Measurements from ENCODE around the gene AKT2. TPM values are rescaled to one million over a fixed set of nuclear protein-coding genes. Genes with fewer than 3 reads are reported as not detected.

The AKT2 gene
- total and polyA plus RNA-seq, 4 donors, result 24.8 to 131 (median 89.3) TPM

DNA sequence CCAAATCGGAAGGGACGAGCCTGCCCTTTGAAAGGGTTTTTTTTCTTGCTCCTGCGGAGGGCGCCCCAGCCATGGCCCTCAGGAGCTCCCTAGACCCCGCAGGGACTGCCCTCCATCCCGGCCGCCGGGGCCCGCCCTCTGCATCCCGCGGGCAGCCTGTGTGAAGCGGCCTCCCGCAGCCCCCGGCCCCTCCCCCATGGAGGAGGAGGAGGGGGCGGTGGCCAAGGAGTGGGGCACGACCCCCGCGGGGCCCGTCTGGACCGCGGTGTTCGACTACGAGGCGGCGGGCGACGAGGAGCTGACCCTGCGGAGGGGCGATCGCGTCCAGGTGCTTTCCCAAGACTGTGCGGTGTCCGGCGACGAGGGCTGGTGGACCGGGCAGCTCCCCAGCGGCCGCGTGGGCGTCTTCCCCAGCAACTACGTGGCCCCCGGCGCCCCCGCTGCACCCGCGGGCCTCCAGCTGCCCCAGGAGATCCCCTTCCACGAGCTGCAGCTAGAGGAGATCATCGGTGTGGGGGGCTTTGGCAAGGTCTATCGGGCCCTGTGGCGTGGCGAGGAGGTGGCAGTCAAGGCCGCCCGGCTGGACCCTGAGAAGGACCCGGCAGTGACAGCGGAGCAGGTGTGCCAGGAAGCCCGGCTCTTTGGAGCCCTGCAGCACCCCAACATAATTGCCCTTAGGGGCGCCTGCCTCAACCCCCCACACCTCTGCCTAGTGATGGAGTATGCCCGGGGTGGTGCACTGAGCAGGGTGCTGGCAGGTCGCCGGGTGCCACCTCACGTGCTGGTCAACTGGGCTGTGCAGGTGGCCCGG, 93.1 kb downstream of the AKT2 start:
- DNase-seq (peak in 1 of 2 donors; percentile 83), ATAC-seq (ENCODE audit: low FRiP score) (no peak)
- Histone ChIP-seq H3K27me3 (ENCODE audit: control insufficient read depth in 1 of 2, insufficient read depth in 2 of 2, low read length in 1 of 2) (no peaks in the 10 kb centered on the region), H3K36me3 (ENCODE audit: control insufficient read depth in 1 of 2, insufficient read depth in 2 of 2, low read length in 1 of 2) (no peaks in the 10 kb centered on the region), H3K4me3 (ENCODE audit: low read length in 2 of 2) (peak overlapping the region; percentile 18 to 96), H3K27ac (ENCODE audit: low read depth in 1 of 2, low read length in 2 of 2) (no peak overlapping the region), H3K9me3 (ENCODE audit: control insufficient read depth, low read length) (no peaks in the 10 kb centered on the region), H3K4me1 (ENCODE audit: control insufficient read depth in 1 of 2, insufficient read depth in 2 of 2, low read length in 2 of 2) (no peaks in the 10 kb centered on the region)
- 13 to 15% methylated on average over 51 to 62 of the region's 62 CpGs for WGBS, 2 donors
- intact Hi-C loops (cut with DNase I), result no loop called here

GRCh38 chr19:40190891-40191835, 94.0 kb downstream of the AKT2 start, which contains the start of gene MAP3K10:
Gene MAP3K10, plus strand, starts transcription at chr19:40191426. Its CDS starts 606 bp downstream, at chr19:40192032.
- Histone ChIP-seq H3K27ac (ENCODE audit: low read depth in 1 of 2, low read length in 2 of 2) (peak within 1 kb of the TSS; percentile 49 to 89), H3K36me3 (ENCODE audit: control insufficient read depth in 1 of 2, insufficient read depth in 2 of 2, low read length in 1 of 2) (no peaks in the 10 kb centered on the region), H3K27me3 (ENCODE audit: control insufficient read depth in 1 of 2, insufficient read depth in 2 of 2, low read length in 1 of 2) (no peaks in the 10 kb centered on the region), H3K4me3 (ENCODE audit: low read length in 2 of 2) (peak within 1 kb of the TSS; percentile 18 to 96), H3K4me1 (ENCODE audit: control insufficient read depth in 1 of 2, insufficient read depth in 2 of 2, low read length in 2 of 2) (no peaks in the 10 kb centered on the region), H3K9me3 (ENCODE audit: control insufficient read depth, low read length) (no peaks in the 10 kb centered on the region)
- ATAC-seq (ENCODE audit: low FRiP score) (peak; percentile 94), DNase-seq (peak; percentile 84 to 94)
- intact Hi-C loops (cut with DNase I), result no loop called here
- 0% methylated on average over 78 to 116 of the region's 116 CpGs for WGBS, 2 donors

DNA sequence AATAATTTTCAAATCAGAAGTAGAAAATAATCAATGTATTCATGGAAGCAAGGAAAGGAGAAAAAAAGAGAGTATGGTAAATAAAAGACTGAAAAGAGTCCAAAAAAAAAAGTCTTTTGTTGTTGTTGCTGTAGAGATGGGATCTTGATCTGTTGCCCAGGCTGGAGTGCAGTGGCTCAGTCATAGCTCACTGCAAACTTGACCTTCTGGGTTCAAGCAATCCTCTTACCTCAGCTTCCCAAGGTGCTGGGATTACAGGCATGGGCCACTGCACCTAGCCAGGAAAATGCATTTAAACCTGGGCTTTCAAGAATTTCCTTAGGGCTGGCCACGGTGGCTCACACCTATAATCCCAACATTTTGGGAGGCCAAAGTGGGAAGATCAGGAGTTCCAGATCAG, 100.9 kb downstream of the AKT2 start:
- DNase-seq (no peak), ATAC-seq (ENCODE audit: low FRiP score) (no peak)
- Histone ChIP-seq H3K4me3 (ENCODE audit: low read length in 2 of 2) (no peak overlapping the region), H3K36me3 (ENCODE audit: control insufficient read depth in 1 of 2, insufficient read depth in 2 of 2, low read length in 1 of 2) (no peaks in the 10 kb centered on the region), H3K27me3 (ENCODE audit: control insufficient read depth in 1 of 2, insufficient read depth in 2 of 2, low read length in 1 of 2) (no peaks in the 10 kb centered on the region), H3K4me1 (ENCODE audit: control insufficient read depth in 1 of 2, insufficient read depth in 2 of 2, low read length in 2 of 2) (no peaks in the 10 kb centered on the region), H3K9me3 (ENCODE audit: control insufficient read depth, low read length) (no peaks in the 10 kb centered on the region), H3K27ac (ENCODE audit: low read depth in 1 of 2, low read length in 2 of 2) (no peak overlapping the region)
- intact Hi-C loops (cut with DNase I), result no loop called here
- 73 to 79% methylated on average over 1 of the region's 1 CpG for WGBS, 2 donors

Small RNA genes lying within 50 kb of the gene (microRNA-seq; reads per million reads assigned to microRNA genes)
- 16.1 to 17.9 reads per million in 2 donors for gene MIR641

Other genes with a start within 250 kb of the AKT2 start
- 10 to 100 TPM; 14.9 to 28.9 TPM for gene ZNF780B, start 229.1 kb downstream of the AKT2 start, total RNA-seq
- 1 to 10 TPM; 1.5 to 7.9 TPM for gene ZNF780B, start 229.1 kb downstream of the AKT2 start, polyA plus RNA-seq
- gene ZNF780A, start 194.4 kb downstream of the AKT2 start, total RNA-seq, result 10 to 100 TPM; 12.0 to 20.4 TPM
- 1 to 10 TPM; 2.1 to 7.1 TPM for gene ZNF780A, start 194.4 kb downstream of the AKT2 start, polyA plus RNA-seq
- 10 to 100 TPM; 21.1 to 28.8 TPM for gene MAP3K10, start 93.9 kb downstream of the AKT2 start, total RNA-seq
- gene MAP3K10, start 93.9 kb downstream of the AKT2 start, polyA plus RNA-seq, result 10 to 100 TPM in 1 of 2 donors, 1 to 10 TPM in 1; 7.0 to 19.9 TPM
- gene TTC9B, start 67.0 kb downstream of the AKT2 start, total RNA-seq, result not detected
- gene TTC9B, start 67.0 kb downstream of the AKT2 start, polyA plus RNA-seq, result under 1 TPM in 1 of 2 donors, not detected in 1; 0.26 TPM
- under 1 TPM; 0.42 to 0.81 TPM for gene CCNP, start 58.7 kb downstream of the AKT2 start, total RNA-seq
- under 1 TPM; 0.31 to 0.50 TPM for gene CCNP, start 58.7 kb downstream of the AKT2 start, polyA plus RNA-seq
- gene C19orf47, start 63.1 kb upstream of the AKT2 start, total RNA-seq, result 10 to 100 TPM; 16.9 to 22.3 TPM
- 10 to 100 TPM; 11.3 to 20.5 TPM for gene C19orf47, start 63.1 kb upstream of the AKT2 start, polyA plus RNA-seq
- gene PLD3, start 63.4 kb upstream of the AKT2 start, total RNA-seq, result 100 to 1,000 TPM; 184 to 291 TPM
- 100 to 1,000 TPM; 143 to 234 TPM for gene PLD3, start 63.4 kb upstream of the AKT2 start, polyA plus RNA-seq
- under 1 TPM; 0.21 to 0.23 TPM for gene HIPK4, start 104.8 kb upstream of the AKT2 start, total RNA-seq
- under 1 TPM in 1 of 2 donors, not detected in 1; 0.51 TPM for gene HIPK4, start 104.8 kb upstream of the AKT2 start, polyA plus RNA-seq
- 1 to 10 TPM; 4.9 to 7.6 TPM for gene PRX, start 128.0 kb upstream of the AKT2 start, total RNA-seq
- 1 to 10 TPM; 3.1 to 5.2 TPM for gene PRX, start 128.0 kb upstream of the AKT2 start, polyA plus RNA-seq
- 10 to 100 TPM; 19.7 to 27.8 TPM for gene SERTAD1, start 140.6 kb upstream of the AKT2 start, total RNA-seq
- 10 to 100 TPM; 13.0 to 15.8 TPM for gene SERTAD1, start 140.6 kb upstream of the AKT2 start, polyA plus RNA-seq
- gene SERTAD3, start 159.0 kb upstream of the AKT2 start, total RNA-seq, result 10 to 100 TPM; 34.8 to 46.3 TPM
- 10 to 100 TPM; 25.0 to 28.5 TPM for gene SERTAD3, start 159.0 kb upstream of the AKT2 start, polyA plus RNA-seq
- 10 to 100 TPM; 72.3 to 77.1 TPM for gene BLVRB, start 180.4 kb upstream of the AKT2 start, total RNA-seq
- 100 to 1,000 TPM in 1 of 2 donors, 10 to 100 TPM in 1; 96.8 to 134 TPM for gene BLVRB, start 180.4 kb upstream of the AKT2 start, polyA plus RNA-seq
- gene SPTBN4, start 181.7 kb upstream of the AKT2 start, total RNA-seq, result 1 to 10 TPM; 1.3 to 3.6 TPM
- 1 to 10 TPM in 1 of 2 donors, under 1 TPM in 1; 0.25 to 4.1 TPM for gene SPTBN4, start 181.7 kb upstream of the AKT2 start, polyA plus RNA-seq

Measured in aorta (tissue), 5 donors.